Measurements from ENCODE around the gene ATP10A.

DNA sequence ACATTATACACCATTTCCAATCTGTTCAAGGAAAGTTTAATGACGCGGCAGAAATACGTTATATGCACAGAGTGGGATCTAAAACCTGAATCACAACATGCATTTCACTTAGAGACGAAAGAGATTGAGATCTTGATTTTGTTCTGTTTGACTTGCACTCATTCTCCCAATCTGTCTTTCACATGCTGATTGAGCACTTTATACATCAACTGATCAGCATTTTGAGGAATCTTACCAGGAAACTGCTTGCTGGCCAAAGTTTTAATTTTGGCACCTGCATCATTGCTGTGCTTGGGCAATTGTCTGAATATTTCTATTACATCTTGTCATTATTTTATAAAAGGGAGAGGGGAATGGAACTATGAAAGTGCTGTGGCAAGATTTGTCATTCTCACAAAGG, 47.7 kb upstream of the ATP10A start:
- TF ChIP-seq, protein P1, sequence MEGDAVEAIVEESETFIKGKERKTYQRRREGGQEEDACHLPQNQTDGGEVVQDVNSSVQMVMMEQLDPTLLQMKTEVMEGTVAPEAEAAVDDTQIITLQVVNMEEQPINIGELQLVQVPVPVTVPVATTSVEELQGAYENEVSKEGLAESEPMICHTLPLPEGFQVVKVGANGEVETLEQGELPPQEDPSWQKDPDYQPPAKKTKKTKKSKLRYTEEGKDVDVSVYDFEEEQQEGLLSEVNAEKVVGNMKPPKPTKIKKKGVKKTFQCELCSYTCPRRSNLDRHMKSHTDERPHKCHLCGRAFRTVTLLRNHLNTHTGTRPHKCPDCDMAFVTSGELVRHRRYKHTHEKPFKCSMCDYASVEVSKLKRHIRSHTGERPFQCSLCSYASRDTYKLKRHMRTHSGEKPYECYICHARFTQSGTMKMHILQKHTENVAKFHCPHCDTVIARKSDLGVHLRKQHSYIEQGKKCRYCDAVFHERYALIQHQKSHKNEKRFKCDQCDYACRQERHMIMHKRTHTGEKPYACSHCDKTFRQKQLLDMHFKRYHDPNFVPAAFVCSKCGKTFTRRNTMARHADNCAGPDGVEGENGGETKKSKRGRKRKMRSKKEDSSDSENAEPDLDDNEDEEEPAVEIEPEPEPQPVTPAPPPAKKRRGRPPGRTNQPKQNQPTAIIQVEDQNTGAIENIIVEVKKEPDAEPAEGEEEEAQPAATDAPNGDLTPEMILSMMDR (IDR thresholded peaks at IDR 0.05) = no peak
- TF ChIP-seq POLR2A (IDR thresholded peaks at IDR 0.05) (no peak), EP300 (IDR thresholded peaks at IDR 0.05) (no peak)
